HepG2 (cell line): ENCODE results near the gene ESRRG. TPM values are rescaled to one million over a fixed set of nuclear protein-coding genes. Genes with fewer than 3 reads are reported as not detected.
A peak's percentile ranks its signal among the peaks of the same experiment; 100 is the strongest.

Source experiments
- BHLHE40 ChIP-seq: IDR thresholded peaks from 2 replicates; pipeline ENCODE4 v1.6.1; 2011; ENCODE audit warnings: low read length, improper control_type of control experiment
- FOXA1 ChIP-seq, 2 experiments: fragments of 450-650 bp in 1 of 2; sonication (generic) in 1 of 2; formaldehyde crosslinking in 1 of 2; IDR thresholded peaks; 2 replicates each; pipeline versions ENCODE4 v1.4.0 to v1.6.1; 2016 to 2020; ENCODE audit warnings: missing genetic modification reagents in 1 of 2
- FOXJ3 ChIP-seq: sonication (generic); formaldehyde crosslinking; IDR thresholded peaks from 2 replicates; pipeline ENCODE4 v1.4.0; 2020; ENCODE audit warnings: missing genetic modification reagents, mild to moderate bottlenecking, borderline replicate concordance
- JARID2 ChIP-seq: sonication (generic); formaldehyde crosslinking; IDR thresholded peaks from 2 replicates; pipeline ENCODE4 v1.8.1; 2023; ENCODE audit warnings: missing genetic modification reagents, inconsistent platforms; ENCODE audit not compliant: insufficient replicate concordance
- MTA1 ChIP-seq: sonication (generic); formaldehyde crosslinking; IDR thresholded peaks from 2 replicates; pipeline ENCODE4 v1.4.0; 2020; ENCODE audit warnings: missing genetic modification reagents, mild to moderate bottlenecking, borderline replicate concordance
- MTERF4 ChIP-seq: sonication (generic); formaldehyde crosslinking; IDR thresholded peaks from 2 replicates; pipeline ENCODE4 v1.8.0; 2023; ENCODE audit warnings: mild to moderate bottlenecking, missing genetic modification reagents
- NFYB ChIP-seq: sonication (generic); formaldehyde crosslinking; IDR thresholded peaks from 2 replicates; pipeline ENCODE4 v1.4.0; 2020; ENCODE audit warnings: missing genetic modification reagents
- PLSCR1 ChIP-seq: sonication (generic); formaldehyde crosslinking; IDR thresholded peaks from 2 replicates; pipeline ENCODE4 v1.5.0; 2020; ENCODE audit warnings: missing genetic modification reagents, mild to moderate bottlenecking, borderline replicate concordance
- SPEN ChIP-seq: sonication (generic); formaldehyde crosslinking; IDR thresholded peaks from 2 replicates; pipeline ENCODE4 v1.5.1; 2020; ENCODE audit warnings: low read depth, mild to moderate bottlenecking, missing genetic modification reagents
- WIZ ChIP-seq: sonication (generic); formaldehyde crosslinking; IDR thresholded peaks from 2 replicates; pipeline ENCODE4 v1.5.1; 2020; ENCODE audit warnings: mild to moderate bottlenecking, missing genetic modification reagents
- ZBTB20 ChIP-seq: sonication (generic); formaldehyde crosslinking; IDR thresholded peaks from 2 replicates; pipeline ENCODE4 v1.8.1; 2023; ENCODE audit warnings: missing genetic modification reagents, low read depth, mild to moderate bottlenecking, borderline replicate concordance
- ZFX ChIP-seq: sonication (generic); formaldehyde crosslinking; IDR thresholded peaks from 2 replicates; pipeline ENCODE4 v1.4.0; 2020; ENCODE audit warnings: mild to moderate bottlenecking, low read depth, missing genetic modification reagents, moderate library complexity
- ZNF124 ChIP-seq: sonication (generic); formaldehyde crosslinking; IDR thresholded peaks from 2 replicates; pipeline ENCODE4 v1.4.0; 2020; ENCODE audit warnings: missing genetic modification reagents
- ZNF205 ChIP-seq: IDR thresholded peaks from 2 replicates; pipeline ENCODE4 v1.6.1; 2018; ENCODE audit warnings: missing biosample characterization, missing genetic modification reagents
- ZNF354B ChIP-seq: sonication (generic); formaldehyde crosslinking; IDR thresholded peaks from 2 replicates; pipeline ENCODE4 v1.8.0; 2022; ENCODE audit warnings: mild to moderate bottlenecking, missing genetic modification reagents
- ZNF556 ChIP-seq: sonication (generic); formaldehyde crosslinking; IDR thresholded peaks from 2 replicates; pipeline ENCODE4 v1.4.0; 2020; ENCODE audit warnings: mild to moderate bottlenecking, missing genetic modification reagents, borderline replicate concordance
- ZNF672 ChIP-seq: sonication (generic); formaldehyde crosslinking; IDR thresholded peaks from 2 replicates; pipeline ENCODE4 v1.8.1; 2022; ENCODE audit warnings: missing genetic modification reagents
- ZNF800 ChIP-seq: sonication (generic); formaldehyde crosslinking; IDR thresholded peaks from 2 replicates; pipeline ENCODE4 v1.4.0; 2020; ENCODE audit warnings: missing genetic modification reagents
- polyA plus RNA-seq, 8 experiments: library from polyadenylated mRNA; depleted of rRNA in 3 of 8; stranded (reverse) in 7 of 8; unstranded in 1 of 8; fragments of >200 nt; fragmentation: Illumina TruSeq in 4 of 8; extraction: Trizol in 4 of 8; gene quantifications; 2 replicates each; pipeline versions ENCODE4 v1.2.1 to v1.2.3, GENCODE V29; 2011 to 2016; ENCODE audit warnings: low read depth in 4 of 8, missing spikeins in 1 of 8, mixed read lengths in 1 of 8; ENCODE audit not compliant: insufficient read depth in 1 of 8
- total RNA-seq, 5 experiments: library from RNA; depleted of rRNA; stranded (reverse); fragments of >200 nt; fragmentation: Illumina TruSeq; extraction: Trizol; gene quantifications; 2 replicates each; pipeline ENCODE4 v1.2.3, GENCODE V29; 2016; ENCODE audit warnings: low read depth in 1 of 5
- TF ChIP-seq, protein P1 (sequence below): sonication (generic); formaldehyde crosslinking; IDR thresholded peaks from 2 replicates; pipeline ENCODE4 v1.4.0; 2020; ENCODE audit warnings: missing genetic modification reagents
- TF ChIP-seq, protein P2 (sequence below), 2 experiments: sonication (generic) in 1 of 2; formaldehyde crosslinking in 1 of 2; IDR thresholded peaks; 2 replicates each; pipeline versions ENCODE4 v1.4.0 to v1.6.1; 2018 to 2020; ENCODE audit warnings: missing genetic modification reagents in 2 of 2, borderline replicate concordance in 1 of 2, low read depth in 1 of 2, mild to moderate bottlenecking in 1 of 2, missing biosample characterization in 1 of 2

The ESRRG gene
- total and polyA plus RNA-seq, 2 of the 13 experiments (the other 11 are each of a cell fraction or from before 2014, with no cell fraction given) = not detected

DNA sequence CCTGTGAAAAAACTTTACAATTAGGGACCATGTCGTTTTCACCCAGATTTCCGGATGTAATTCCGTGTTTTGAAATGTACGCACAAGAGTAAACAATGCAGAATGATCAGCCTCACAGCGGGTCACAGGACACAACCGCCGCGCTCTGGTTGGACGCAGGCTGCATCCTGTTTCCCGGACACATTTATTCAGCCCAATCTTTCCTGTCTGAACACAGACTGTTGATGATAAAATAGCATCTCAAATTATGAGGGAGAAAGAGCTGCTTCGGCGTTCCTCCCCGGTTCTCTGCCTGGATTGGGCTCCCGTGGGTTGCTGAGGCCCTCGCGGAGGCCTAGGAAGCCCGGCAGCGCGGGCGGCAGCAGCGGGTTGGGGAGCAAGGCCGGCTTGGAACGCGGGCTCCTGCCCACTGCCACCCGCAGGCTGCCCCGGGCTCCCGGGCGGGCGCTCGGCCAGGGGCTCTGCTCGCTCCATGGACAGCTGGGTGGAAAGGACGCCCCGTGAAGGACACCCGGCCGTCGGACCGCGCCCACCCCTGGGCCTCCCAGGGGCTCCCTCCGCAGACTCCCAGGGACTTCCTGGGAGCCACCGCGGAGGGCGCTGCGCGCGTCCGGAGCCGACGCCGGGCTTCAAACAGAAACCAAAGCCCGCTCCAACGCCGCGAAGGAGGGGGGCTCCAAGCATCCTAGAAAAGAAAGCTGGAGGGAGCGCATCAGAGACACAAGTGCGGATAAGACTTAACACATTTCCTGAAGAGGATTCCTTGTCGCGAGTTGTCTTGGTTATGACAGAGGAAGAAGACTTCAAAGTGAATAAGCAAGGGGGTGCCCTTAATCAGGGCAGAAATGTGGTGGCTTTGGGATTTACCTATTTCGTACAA is 122.3 kb downstream of the ESRRG start (continued):
- TF ChIP-seq ZNF124 (CRISPR knock-in tag) (no peak), SPEN (CRISPR knock-in tag) (peak; percentile 38; the same call in 1 of the 2 replicates), WIZ (0 out of 2 replicates have a peak, but pooled peaks have one; percentile 17), MTA1 (no peak), ZFX (peak; percentile 79), NFYB (CRISPR knock-in tag) (peak; percentile 50; the same call in 1 of the 2 replicates), PLSCR1 (CRISPR knock-in tag) (no peak), JARID2 (CRISPR knock-in tag) (no peak), BHLHE40 (no peak), ZBTB20 (CRISPR knock-in tag) (no peak), ZNF354B (CRISPR knock-in tag) (no peak), FOXJ3 (CRISPR knock-in tag) (no peak), ZNF672 (CRISPR knock-in tag) (no peak), FOXA1 (IDR thresholded peaks at IDR 0.05) (no peak), FOXA1 (CRISPR knock-in tag; IDR thresholded peaks at IDR 0.05) (peak; percentile 22; the same call in 1 of the 2 replicates), MTERF4 (CRISPR knock-in tag) (0 out of 2 replicates have a peak, but pooled peaks have one; percentile 36), ZNF205 (no peak), ZNF800 (CRISPR knock-in tag) (peak; percentile 78; the same call in 1 of the 2 replicates), ZNF556 (CRISPR knock-in tag) (no peak; the same call in 1 of the 2 replicates)
- TF ChIP-seq, protein P1, sequence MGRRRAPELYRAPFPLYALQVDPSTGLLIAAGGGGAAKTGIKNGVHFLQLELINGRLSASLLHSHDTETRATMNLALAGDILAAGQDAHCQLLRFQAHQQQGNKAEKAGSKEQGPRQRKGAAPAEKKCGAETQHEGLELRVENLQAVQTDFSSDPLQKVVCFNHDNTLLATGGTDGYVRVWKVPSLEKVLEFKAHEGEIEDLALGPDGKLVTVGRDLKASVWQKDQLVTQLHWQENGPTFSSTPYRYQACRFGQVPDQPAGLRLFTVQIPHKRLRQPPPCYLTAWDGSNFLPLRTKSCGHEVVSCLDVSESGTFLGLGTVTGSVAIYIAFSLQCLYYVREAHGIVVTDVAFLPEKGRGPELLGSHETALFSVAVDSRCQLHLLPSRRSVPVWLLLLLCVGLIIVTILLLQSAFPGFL (CRISPR knock-in tag) = no peak
- TF ChIP-seq, protein P2, sequence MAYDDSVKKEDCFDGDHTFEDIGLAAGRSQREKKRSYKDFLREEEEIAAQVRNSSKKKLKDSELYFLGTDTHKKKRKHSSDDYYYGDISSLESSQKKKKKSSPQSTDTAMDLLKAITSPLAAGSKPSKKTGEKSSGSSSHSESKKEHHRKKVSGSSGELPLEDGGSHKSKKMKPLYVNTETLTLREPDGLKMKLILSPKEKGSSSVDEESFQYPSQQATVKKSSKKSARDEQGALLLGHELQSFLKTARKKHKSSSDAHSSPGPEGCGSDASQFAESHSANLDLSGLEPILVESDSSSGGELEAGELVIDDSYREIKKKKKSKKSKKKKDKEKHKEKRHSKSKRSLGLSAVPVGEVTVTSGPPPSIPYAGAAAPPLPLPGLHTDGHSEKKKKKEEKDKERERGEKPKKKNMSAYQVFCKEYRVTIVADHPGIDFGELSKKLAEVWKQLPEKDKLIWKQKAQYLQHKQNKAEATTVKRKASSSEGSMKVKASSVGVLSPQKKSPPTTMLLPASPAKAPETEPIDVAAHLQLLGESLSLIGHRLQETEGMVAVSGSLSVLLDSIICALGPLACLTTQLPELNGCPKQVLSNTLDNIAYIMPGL (CRISPR knock-in tag; IDR thresholded peaks at IDR 0.05; ENCODE audit: borderline replicate concordance in 1 of 2, low read depth in 1 of 2) = peak; percentile 59 to 63; a peak in 1 of 4 replicates
